Fibroblast of villous mesenchyme (primary cell): ENCODE data around the gene BICRAL. TPM values are rescaled to one million over a fixed set of nuclear protein-coding genes. Genes with fewer than 3 reads are reported as not detected.
A peak's percentile ranks its signal among the peaks of the same experiment; 100 is the strongest.

Experiments used
- DNase-seq: peaks from one replicate; pipeline ENCODE4 v3.0.0-alpha.2; 2010; ENCODE audit warnings: low read depth
- H3K4me3 ChIP-seq: 2 replicates; pipeline ENCODE4 v1.5.1; 2011; ENCODE audit warnings: low read depth, mild to moderate bottlenecking, low read length
- CTCF ChIP-seq: IDR thresholded peaks from 2 replicates; pipeline ENCODE4 v1.5.1; 2012; ENCODE audit warnings: low read depth, mild to moderate bottlenecking, low read length; ENCODE audit not compliant: insufficient read depth
- total RNA-seq: library from RNA; depleted of rRNA; stranded (reverse); fragments of >200 nt; gene quantifications from 2 replicates; pipeline ENCODE4 v1.2.3, GENCODE V29; 2012

Gene BICRAL
- total RNA-seq, 1 donor: 5.6 TPM

GRCh38 chr6:42784717-42785498 is 3.1 kb downstream of the BICRAL start:
- H3K4me3 ChIP-seq: peak overlapping the region; percentile 89
- no peak for TF ChIP-seq CTCF
- DNase-seq: no peak

- no peak for DNase-seq
- no peak overlapping the region for H3K4me3 ChIP-seq
- no peak for TF ChIP-seq CTCF
Observed at GRCh38 chr6:42786525-42786985, 4.7 kb downstream of the BICRAL start.

- H3K4me3 ChIP-seq: no peak overlapping the region
- TF ChIP-seq CTCF: no peak
- DNase-seq: no peak
Observed at GRCh38 chr6:42787063-42787472, 5.2 kb downstream of the BICRAL start.

DNA sequence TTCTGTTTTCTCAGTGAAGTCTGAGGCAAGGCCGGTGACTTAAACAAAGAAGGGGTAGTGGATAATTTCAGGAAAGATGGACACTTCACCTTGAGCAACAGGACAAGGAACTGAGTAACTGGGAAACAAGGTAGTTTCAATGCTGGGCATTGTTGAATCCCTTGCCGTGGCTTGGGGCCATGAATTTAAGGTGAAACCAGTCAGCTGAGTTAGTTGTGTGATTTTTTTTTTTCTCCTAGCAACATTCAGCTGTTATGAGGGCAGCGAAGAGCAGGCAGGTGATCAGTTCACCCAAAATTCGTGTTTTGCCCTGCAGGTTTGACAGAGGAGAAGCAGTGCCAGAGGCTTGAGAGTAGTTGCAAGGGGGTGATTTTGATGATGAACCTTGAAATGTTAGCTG is 6.8 kb downstream of the BICRAL start:
- no peak for TF ChIP-seq CTCF
- no peak for DNase-seq

GRCh38 chr6:42790549-42791181 is 8.8 kb downstream of the BICRAL start:
- H3K4me3 ChIP-seq: no peak overlapping the region
- no peak for TF ChIP-seq CTCF
- DNase-seq: no peak

More for the DNA sequence above, 6.8 kb downstream of the BICRAL start:
- H3K4me3 ChIP-seq: no peak overlapping the region

DNA sequence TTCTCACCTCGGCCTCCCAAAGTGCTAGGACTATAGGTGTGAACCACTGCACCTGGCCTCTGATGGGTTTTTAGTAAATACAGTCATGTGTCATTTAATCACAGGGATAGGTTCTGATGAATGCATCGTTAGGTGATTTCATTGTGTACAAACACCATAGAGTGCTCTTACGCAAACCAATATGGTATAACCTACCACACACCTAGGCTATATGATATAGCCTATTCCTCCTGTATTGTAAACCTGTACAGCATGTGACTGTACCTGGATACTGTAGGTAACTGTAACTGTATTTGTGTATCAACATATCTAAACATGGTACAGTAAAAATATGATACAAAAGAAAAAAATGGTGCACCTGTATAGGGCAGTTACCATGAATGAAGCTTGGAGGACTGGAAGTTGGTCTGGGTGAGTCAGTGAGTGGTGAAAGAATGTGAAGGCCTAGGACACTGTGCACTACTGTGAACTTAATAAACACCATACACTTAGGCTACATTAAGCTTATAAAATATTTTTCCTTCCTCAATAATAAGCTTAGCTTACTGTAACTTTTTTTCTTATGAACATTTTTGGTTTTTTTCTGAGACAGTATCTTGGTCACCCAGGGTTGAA is 10.0 kb downstream of the BICRAL start:
- TF ChIP-seq CTCF: no peak
- DNase-seq: no peak
- no peak overlapping the region for H3K4me3 ChIP-seq
